GM23338 (cell line): ENCODE measurements around the gene LIMA1.

ENCODE experiments used
- EZH2 ChIP-seq: fragments of 200-600 bp; sonication (generic); IDR thresholded peaks from one replicate; pipeline ENCODE4 v1.8.0; 2017; ENCODE audit warnings: antibody characterized with exemption, mild to moderate bottlenecking, low read depth; ENCODE audit not compliant: unreplicated experiment
- EZH2phosphoT487 ChIP-seq: fragments of 200-600 bp; sonication (generic); IDR thresholded peaks from one replicate; pipeline ENCODE4 v1.8.1; 2018; ENCODE audit warnings: antibody characterized with exemption; ENCODE audit not compliant: unreplicated experiment
- POLR2AphosphoS5 ChIP-seq: IDR thresholded peaks from 2 replicates; pipeline ENCODE4 v1.6.1; 2016; ENCODE audit warnings: antibody characterized with exemption, low read depth
- ZNF331 ChIP-seq: fragments of 250-450 bp; sonication (Bioruptor Pico); IDR thresholded peaks from 2 replicates; pipeline ENCODE4 v1.5.0; 2020; ENCODE audit warnings: low read depth, mild to moderate bottlenecking, moderate library complexity
- TF ChIP-seq, protein P1 (sequence below), 2 experiments: fragments of 200-600 bp in 1 of 2; sonication (generic) in 1 of 2; conservative IDR thresholded peaks; 2 replicates each; pipeline versions ENCODE4 v1.5.1 to v1.6.1; 2016 to 2017; ENCODE audit warnings: antibody characterized with exemption in 2 of 2, low read depth in 2 of 2, mild to moderate bottlenecking in 2 of 2, moderate library complexity in 1 of 2
- TF ChIP-seq, protein P2 (sequence below): IDR thresholded peaks from one replicate; pipeline ENCODE4 v1.6.1; 2018; ENCODE audit warnings: antibody characterized with exemption; ENCODE audit not compliant: unreplicated experiment

DNA sequence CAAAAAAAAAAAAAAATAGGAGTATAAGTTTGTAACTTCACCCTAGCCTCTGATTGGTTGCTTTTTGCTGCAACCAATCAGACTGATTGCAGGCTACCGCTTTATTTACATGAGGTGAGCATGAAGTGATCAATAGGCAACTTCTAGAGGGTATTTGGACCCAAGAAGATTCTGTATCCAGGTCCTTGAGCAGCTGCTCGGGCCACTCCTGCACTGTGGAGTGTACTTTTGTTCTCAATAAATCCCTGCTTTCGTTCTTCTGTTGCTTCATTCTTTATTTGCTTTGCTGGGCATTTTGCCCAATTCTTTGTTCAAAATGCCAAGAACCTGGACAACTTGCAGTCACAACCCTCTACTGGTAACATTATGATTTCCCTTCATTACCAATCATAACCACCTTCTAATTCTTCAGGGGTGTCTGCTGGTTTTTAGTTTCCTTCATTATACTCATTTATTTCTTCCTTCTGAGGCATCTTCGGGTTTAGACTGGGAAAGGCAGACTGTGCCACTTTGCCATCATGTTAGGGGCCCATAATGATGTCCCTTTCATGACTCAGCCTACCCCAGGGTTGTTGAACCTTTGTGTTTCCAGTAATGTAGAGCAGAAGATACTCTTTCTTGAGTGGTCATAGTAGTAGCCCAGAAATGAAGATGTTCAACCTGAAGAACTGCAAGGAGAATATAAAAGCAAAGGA is 43.4 kb upstream of the LIMA1 start:
- TF ChIP-seq, protein P1, sequence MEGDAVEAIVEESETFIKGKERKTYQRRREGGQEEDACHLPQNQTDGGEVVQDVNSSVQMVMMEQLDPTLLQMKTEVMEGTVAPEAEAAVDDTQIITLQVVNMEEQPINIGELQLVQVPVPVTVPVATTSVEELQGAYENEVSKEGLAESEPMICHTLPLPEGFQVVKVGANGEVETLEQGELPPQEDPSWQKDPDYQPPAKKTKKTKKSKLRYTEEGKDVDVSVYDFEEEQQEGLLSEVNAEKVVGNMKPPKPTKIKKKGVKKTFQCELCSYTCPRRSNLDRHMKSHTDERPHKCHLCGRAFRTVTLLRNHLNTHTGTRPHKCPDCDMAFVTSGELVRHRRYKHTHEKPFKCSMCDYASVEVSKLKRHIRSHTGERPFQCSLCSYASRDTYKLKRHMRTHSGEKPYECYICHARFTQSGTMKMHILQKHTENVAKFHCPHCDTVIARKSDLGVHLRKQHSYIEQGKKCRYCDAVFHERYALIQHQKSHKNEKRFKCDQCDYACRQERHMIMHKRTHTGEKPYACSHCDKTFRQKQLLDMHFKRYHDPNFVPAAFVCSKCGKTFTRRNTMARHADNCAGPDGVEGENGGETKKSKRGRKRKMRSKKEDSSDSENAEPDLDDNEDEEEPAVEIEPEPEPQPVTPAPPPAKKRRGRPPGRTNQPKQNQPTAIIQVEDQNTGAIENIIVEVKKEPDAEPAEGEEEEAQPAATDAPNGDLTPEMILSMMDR (conservative IDR thresholded peaks at IDR 0.05; ENCODE audit: low read depth in 2 of 2): no peak
- TF ChIP-seq ZNF331 (CRISPR knock-in tag) (no peak), EZH2phosphoT487 (no peak), POLR2AphosphoS5 (no peak), EZH2 (no peak)
- TF ChIP-seq, protein P2, sequence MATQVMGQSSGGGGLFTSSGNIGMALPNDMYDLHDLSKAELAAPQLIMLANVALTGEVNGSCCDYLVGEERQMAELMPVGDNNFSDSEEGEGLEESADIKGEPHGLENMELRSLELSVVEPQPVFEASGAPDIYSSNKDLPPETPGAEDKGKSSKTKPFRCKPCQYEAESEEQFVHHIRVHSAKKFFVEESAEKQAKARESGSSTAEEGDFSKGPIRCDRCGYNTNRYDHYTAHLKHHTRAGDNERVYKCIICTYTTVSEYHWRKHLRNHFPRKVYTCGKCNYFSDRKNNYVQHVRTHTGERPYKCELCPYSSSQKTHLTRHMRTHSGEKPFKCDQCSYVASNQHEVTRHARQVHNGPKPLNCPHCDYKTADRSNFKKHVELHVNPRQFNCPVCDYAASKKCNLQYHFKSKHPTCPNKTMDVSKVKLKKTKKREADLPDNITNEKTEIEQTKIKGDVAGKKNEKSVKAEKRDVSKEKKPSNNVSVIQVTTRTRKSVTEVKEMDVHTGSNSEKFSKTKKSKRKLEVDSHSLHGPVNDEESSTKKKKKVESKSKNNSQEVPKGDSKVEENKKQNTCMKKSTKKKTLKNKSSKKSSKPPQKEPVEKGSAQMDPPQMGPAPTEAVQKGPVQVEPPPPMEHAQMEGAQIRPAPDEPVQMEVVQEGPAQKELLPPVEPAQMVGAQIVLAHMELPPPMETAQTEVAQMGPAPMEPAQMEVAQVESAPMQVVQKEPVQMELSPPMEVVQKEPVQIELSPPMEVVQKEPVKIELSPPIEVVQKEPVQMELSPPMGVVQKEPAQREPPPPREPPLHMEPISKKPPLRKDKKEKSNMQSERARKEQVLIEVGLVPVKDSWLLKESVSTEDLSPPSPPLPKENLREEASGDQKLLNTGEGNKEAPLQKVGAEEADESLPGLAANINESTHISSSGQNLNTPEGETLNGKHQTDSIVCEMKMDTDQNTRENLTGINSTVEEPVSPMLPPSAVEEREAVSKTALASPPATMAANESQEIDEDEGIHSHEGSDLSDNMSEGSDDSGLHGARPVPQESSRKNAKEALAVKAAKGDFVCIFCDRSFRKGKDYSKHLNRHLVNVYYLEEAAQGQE: no peak
